Naive thymus-derived CD4-positive, alpha-beta T cell (primary cell): ENCODE data around the gene PLAAT4. TPM values are rescaled to one million over a fixed set of nuclear protein-coding genes. Genes with fewer than 3 reads are reported as not detected.

Experiments used
- ATAC-seq: fragments of 150-1000 bp; cut with Tn5 transposase; 2 replicates; pipeline ENCODE4 v1.10.0; 2021; ENCODE audit warnings: mild to moderate bottlenecking, moderate library complexity
- CTCF ChIA-PET: fragments of 350-600 bp; sonication (Branson Sonifier 250); formaldehyde crosslinking; loops from one replicate; lab custom pipeline; 2021; ENCODE audit warnings: antibody characterized with exemption; lab: Charles Lee
- POLR2A ChIA-PET: fragments of 350-600 bp; sonication (Branson Sonifier 250); formaldehyde crosslinking; loops from one replicate; lab custom pipeline; 2021; ENCODE audit warnings: antibody characterized with exemption, inconsistent platforms; lab: Charles Lee
- DNase-seq, 9 donors: peaks; one replicate each; pipeline versions ENCODE4 v3.0.0 to v3.0.0-alpha.2; 2020 to 2022; ENCODE audit warnings: mixed read lengths in 1 of 9
- H3K27ac ChIP-seq: one replicate; pipeline ENCODE4 v1.7.0; 2013; ENCODE audit warnings: mild to moderate bottlenecking, low read depth, low read length, moderate library complexity
- H3K27me3 ChIP-seq, 2 donors: one replicate each; pipeline ENCODE4 v1.7.0; 2013; ENCODE audit warnings: low read length in 2 of 2, mild to moderate bottlenecking in 2 of 2, moderate library complexity in 2 of 2; ENCODE audit not compliant: control insufficient read depth in 2 of 2, insufficient read depth in 2 of 2
- H3K36me3 ChIP-seq, 3 experiments: 1 replicate in 2 of 3; 2 replicates in 1 of 3; pipeline ENCODE4 v1.7.0; 2013; ENCODE audit warnings: low read length in 3 of 3, mild to moderate bottlenecking in 3 of 3, moderate library complexity in 1 of 3; ENCODE audit not compliant: insufficient read depth in 3 of 3, control insufficient read depth in 2 of 3
- H3K4me1 ChIP-seq, 2 donors: one replicate each; pipeline ENCODE4 v1.7.0; 2013; ENCODE audit warnings: low read length in 2 of 2, mild to moderate bottlenecking in 2 of 2, moderate library complexity in 1 of 2; ENCODE audit not compliant: control insufficient read depth in 2 of 2, insufficient read depth in 2 of 2
- H3K4me3 ChIP-seq: 2 replicates; pipeline ENCODE4 v1.7.0; 2013; ENCODE audit warnings: mild to moderate bottlenecking, low read length
- H3K9me3 ChIP-seq, 3 experiments: 1 replicate in 2 of 3; 2 replicates in 1 of 3; pipeline ENCODE4 v1.7.0; 2013; ENCODE audit warnings: low read length in 3 of 3; ENCODE audit not compliant: control insufficient read depth in 2 of 3
- H3K27ac Mint-ChIP-seq, 9 donors: one replicate each; pipeline ENCODE4 v1.8.0; 2020 to 2022; ENCODE audit warnings: mixed read lengths in 9 of 9, mild to moderate bottlenecking in 8 of 9, moderate library complexity in 5 of 9, inconsistent platforms in 2 of 9
- H3K27me3 Mint-ChIP-seq, 5 donors: one replicate each; pipeline ENCODE4 v1.8.0; 2021 to 2022; ENCODE audit warnings: mixed read lengths in 5 of 5, mild to moderate bottlenecking in 1 of 5
- H3K36me3 Mint-ChIP-seq, 5 donors: one replicate each; pipeline ENCODE4 v1.8.0; 2020 to 2022; ENCODE audit warnings: mixed read lengths in 5 of 5, mild to moderate bottlenecking in 3 of 5, inconsistent platforms in 1 of 5
- H3K4me1 Mint-ChIP-seq, 7 donors: one replicate each; pipeline ENCODE4 v1.8.0; 2020 to 2022; ENCODE audit warnings: mixed read lengths in 7 of 7, mild to moderate bottlenecking in 3 of 7, inconsistent platforms in 1 of 7
- H3K4me3 Mint-ChIP-seq, 10 donors: one replicate each; pipeline ENCODE4 v1.8.0; 2020 to 2022; ENCODE audit warnings: mild to moderate bottlenecking in 10 of 10, mixed read lengths in 10 of 10, moderate library complexity in 6 of 10, inconsistent platforms in 2 of 10
- H3K9me3 Mint-ChIP-seq, 11 donors: one replicate each; pipeline ENCODE4 v1.8.0; 2020 to 2022; ENCODE audit warnings: mixed read lengths in 11 of 11, mild to moderate bottlenecking in 4 of 11, inconsistent platforms in 1 of 11, moderate library complexity in 1 of 11
- intact Hi-C, 2 donors: fragments of 100-400 bp; cut with micrococcal nuclease; formaldehyde crosslinking; loops; one replicate each; pipeline ENCODE4 v1.15.1; 2023
- polyA plus RNA-seq, 2 donors: library from polyadenylated mRNA; unstranded; fragments of 300-500 nt; fragmentation: Illumina TruSeq; gene quantifications; one replicate each; pipeline ENCODE4 v1.2.3, GENCODE V29; 2021
- total RNA-seq, 6 experiments: library from RNA in 5 of 6; stranded (reverse) in 5 of 6; gene quantifications; 1 replicate in 5 of 6; 2 replicates in 1 of 6; pipeline ENCODE4 v1.2.3 and lab custom pipeline; 2021 to 2026

Gene PLAAT4
- total and polyA plus RNA-seq, 7 experiments from 2014 or later: 96.2 to 468 (median 132) TPM

GRCh38 chr11:63491636-63492372, 44.8 kb upstream of the PLAAT4 start:
- Mint-ChIP-seq H3K36me3 (peaks cover 0 to 8% (median 0%) of the 10 kb centered on the region in 5 donors), H3K27ac (no peak overlapping the region), H3K4me1 (peaks cover 8 to 19% (median 13%) of the 10 kb centered on the region in 7 donors), H3K27me3 (peaks cover 31 to 81% (median 32%) of the 10 kb centered on the region in 5 donors), H3K9me3 (peaks cover 0 to 5% (median 0%) of the 10 kb centered on the region in 11 donors), H3K4me3 (peak overlapping the region; percentile 34 to 88 (median 76))
- no peaks in the 10 kb centered on the region for H3K36me3 ChIP-seq
- no peaks in the 10 kb centered on the region for H3K4me1 ChIP-seq
- ATAC-seq: peak; percentile 81
- ChIA-PET POLR2A (interaction anchor here (0.7 to 4.3 kb wide), 2 partner anchors 12 to 45 kb away, joined by 3 to 19 read pairs; partner anchors contain the start of gene PLAAT4), CTCF (interaction anchor here (0.7 to 1.2 kb wide), 2 partner anchors 29 to 144 kb away, joined by 3 to 4 read pairs; no protein-coding TSS in a partner anchor)
- H3K27ac ChIP-seq: no peak overlapping the region
- intact Hi-C loops: no loop called here
- H3K4me3 ChIP-seq: peak overlapping the region; percentile 41
- no peaks in the 10 kb centered on the region for H3K9me3 ChIP-seq
- DNase-seq: peak in 6 of 9 donors; percentile 4 to 30 (median 12)
- H3K27me3 ChIP-seq: no peaks in the 10 kb centered on the region

- H3K4me3 Mint-ChIP-seq: peak overlapping the region in 5 of 10 donors; percentile 8 to 81 (median 77)
Observed at GRCh38 chr11:63492441-63492840, 44.2 kb upstream of the PLAAT4 start.

GRCh38 chr11:63493127-63493526, 43.5 kb upstream of the PLAAT4 start:
- Histone ChIP-seq H3K36me3 (no peaks in the 10 kb centered on the region), H3K27me3 (no peaks in the 10 kb centered on the region), H3K9me3 (no peaks in the 10 kb centered on the region), H3K4me1 (no peaks in the 10 kb centered on the region), H3K4me3 (no peak overlapping the region), H3K27ac (no peak overlapping the region)
- Mint-ChIP-seq H3K27ac (no peak overlapping the region), H3K9me3 (peaks cover 0 to 13% (median 0%) of the 10 kb centered on the region in 11 donors), H3K4me3 (no peak overlapping the region), H3K4me1 (peaks cover 8 to 19% (median 13%) of the 10 kb centered on the region in 7 donors), H3K36me3 (peaks cover 0 to 8% (median 2%) of the 10 kb centered on the region in 5 donors), H3K27me3 (peaks cover 36 to 81% (median 45%) of the 10 kb centered on the region in 5 donors)
- intact Hi-C loops: no loop called here
- CTCF ChIA-PET: no interaction called here
- no peak for DNase-seq
- POLR2A ChIA-PET: interaction anchor here (4.3 kb wide), 1 partner anchor 43 kb away, joined by 19 read pairs; the partner anchor contains the start of gene PLAAT4
- ATAC-seq: no peak

More at GRCh38 chr11:63492441-63492840, 44.2 kb upstream of the PLAAT4 start:
- H3K27me3 Mint-ChIP-seq: peaks cover 32 to 81% (median 39%) of the 10 kb centered on the region in 5 donors
- H3K9me3 Mint-ChIP-seq: peaks cover 0 to 6% (median 0%) of the 10 kb centered on the region in 11 donors
- H3K27ac Mint-ChIP-seq: no peak overlapping the region
- no peak for DNase-seq
- no peaks in the 10 kb centered on the region for H3K4me1 ChIP-seq
- ATAC-seq: no peak
- H3K4me3 ChIP-seq: no peak overlapping the region
- H3K4me1 Mint-ChIP-seq: peaks cover 8 to 19% (median 13%) of the 10 kb centered on the region in 7 donors
- intact Hi-C loops: no loop called here
- H3K27ac ChIP-seq: no peak overlapping the region
- H3K9me3 ChIP-seq: no peaks in the 10 kb centered on the region
- CTCF ChIA-PET: no interaction called here
- H3K36me3 Mint-ChIP-seq: peaks cover 0 to 8% (median 0%) of the 10 kb centered on the region in 5 donors
- no peaks in the 10 kb centered on the region for H3K27me3 ChIP-seq
- H3K36me3 ChIP-seq: no peaks in the 10 kb centered on the region
- POLR2A ChIA-PET: interaction anchor here (4.3 kb wide), 1 partner anchor 44 kb away, joined by 19 read pairs; the partner anchor contains the start of gene PLAAT4

- no peak overlapping the region for H3K27ac ChIP-seq
- intact Hi-C loops: no loop called here
- H3K9me3 ChIP-seq: peaks cover 0 to 3% (median 3%) of the 10 kb centered on the region in 3 experiments
- Mint-ChIP-seq H3K9me3 (peaks cover 0 to 29% (median 9%) of the 10 kb centered on the region in 11 donors), H3K27me3 (peaks cover 41 to 71% (median 54%) of the 10 kb centered on the region in 5 donors), H3K4me1 (peaks cover 6 to 18% (median 13%) of the 10 kb centered on the region in 7 donors), H3K36me3 (peaks cover 0 to 12% (median 4%) of the 10 kb centered on the region in 5 donors), H3K4me3 (no peak overlapping the region), H3K27ac (peak overlapping the region in 1 of 9 donors; percentile 8)
- no peaks in the 10 kb centered on the region for H3K36me3 ChIP-seq
- no peak overlapping the region for H3K4me3 ChIP-seq
- ATAC-seq (no peak), DNase-seq (no peak)
- no peaks in the 10 kb centered on the region for H3K4me1 ChIP-seq
- POLR2A ChIA-PET: no interaction called here
- CTCF ChIA-PET: no interaction called here
- H3K27me3 ChIP-seq: no peaks in the 10 kb centered on the region
Observed at GRCh38 chr11:63494975-63495374, 41.6 kb upstream of the PLAAT4 start.

- Mint-ChIP-seq H3K4me1 (peaks cover 4 to 22% (median 14%) of the 10 kb centered on the region in 7 donors), H3K27ac (no peak overlapping the region)
Observed at GRCh38 chr11:63499874-63500273, 36.7 kb upstream of the PLAAT4 start.

GRCh38 chr11:63501236-63501635, 35.4 kb upstream of the PLAAT4 start:
- H3K27me3 Mint-ChIP-seq: peaks cover 14 to 27% (median 21%) of the 10 kb centered on the region in 5 donors
- ATAC-seq: no peak
- no peak for DNase-seq
- CTCF ChIA-PET: no interaction called here
- Histone ChIP-seq H3K4me3 (no peak overlapping the region), H3K27ac (no peak overlapping the region), H3K9me3 (peaks cover 0 to 9% (median 9%) of the 10 kb centered on the region in 3 experiments), H3K4me1 (peaks cover 0 to 6% of the 10 kb centered on the region in 2 donors), H3K36me3 (no peaks in the 10 kb centered on the region), H3K27me3 (no peaks in the 10 kb centered on the region)
- POLR2A ChIA-PET: no interaction called here
- peaks cover 0 to 20% (median 19%) of the 10 kb centered on the region in 5 donors for H3K36me3 Mint-ChIP-seq
- peaks cover 8 to 22% (median 16%) of the 10 kb centered on the region in 7 donors for H3K4me1 Mint-ChIP-seq
- peaks cover 5 to 41% (median 16%) of the 10 kb centered on the region in 11 donors for H3K9me3 Mint-ChIP-seq
- H3K4me3 Mint-ChIP-seq: no peak overlapping the region
- no peak overlapping the region for H3K27ac Mint-ChIP-seq
- intact Hi-C loops: no loop called here

More at GRCh38 chr11:63499874-63500273, 36.7 kb upstream of the PLAAT4 start:
- no peak for ATAC-seq
- ChIA-PET POLR2A (no interaction called here), CTCF (no interaction called here)
- Mint-ChIP-seq H3K27me3 (peaks cover 20 to 32% (median 29%) of the 10 kb centered on the region in 5 donors), H3K4me3 (no peak overlapping the region), H3K36me3 (peaks cover 0 to 20% (median 19%) of the 10 kb centered on the region in 5 donors), H3K9me3 (peaks cover 5 to 41% (median 16%) of the 10 kb centered on the region in 11 donors)
- DNase-seq: no peak
- Histone ChIP-seq H3K4me1 (peaks cover 0 to 6% of the 10 kb centered on the region in 2 donors), H3K27me3 (no peaks in the 10 kb centered on the region), H3K27ac (no peak overlapping the region), H3K9me3 (peaks cover 0 to 9% (median 9%) of the 10 kb centered on the region in 3 experiments), H3K4me3 (no peak overlapping the region), H3K36me3 (no peaks in the 10 kb centered on the region)
- intact Hi-C loops: no loop called here
